Lower lobe of right lung (tissue), 2 donors: ENCODE measurements around the gene FSIP1. TPM values are rescaled to one million over a fixed set of nuclear protein-coding genes. Genes with fewer than 3 reads are reported as not detected.

Experiments
- ATAC-seq, 2 donors: fragments of 200-7000 bp; cut with Tn5 transposase; one replicate each; pipeline ENCODE4 v1.9.1; 2020 to 2022; ENCODE audit warnings: mild to moderate bottlenecking in 2 of 2, moderate library complexity in 2 of 2
- DNase-seq: peaks from one replicate; pipeline ENCODE4 v3.0.0-alpha.2; 2020
- H3K27ac ChIP-seq: fragments of 200-600 bp; one replicate; pipeline ENCODE4 v1.8.0; 2022
- H3K27me3 ChIP-seq: fragments of 200-600 bp; one replicate; pipeline ENCODE4 v1.8.0; 2022; ENCODE audit warnings: low read depth
- H3K36me3 ChIP-seq: fragments of 200-600 bp; one replicate; pipeline ENCODE4 v1.8.0; 2022; ENCODE audit warnings: mild to moderate bottlenecking
- H3K4me1 ChIP-seq: fragments of 200-600 bp; one replicate; pipeline ENCODE4 v1.8.0; 2022
- H3K4me3 ChIP-seq: fragments of 200-600 bp; one replicate; pipeline ENCODE4 v1.8.0; 2022; ENCODE audit warnings: mild to moderate bottlenecking
- H3K9me3 ChIP-seq: fragments of 200-600 bp; one replicate; pipeline ENCODE4 v1.8.0; 2022
- CTCF ChIP-seq: fragments of 200-600 bp; IDR thresholded peaks from one replicate; pipeline ENCODE4 v1.8.0; 2022; ENCODE audit warnings: antibody characterized with exemption, mild to moderate bottlenecking
- intact Hi-C: fragments of 100-400 bp; cut with DNase I; formaldehyde crosslinking; loops from one replicate; pipeline ENCODE4 v1.11.0; 2022
- total RNA-seq: library from RNA; stranded (reverse); fragmentation: NEBNext Ultra II Directional; extraction: Animal tissue kit (Norgen Biotek cat#: 25700); gene quantifications from one replicate; pipeline ENCODE4 v1.2.1, GENCODE V29; 2021
- donor health status: DM: no; HTN: yes; CAD: no; lungs with severe emphysema.

Gene FSIP1
- total RNA-seq, 1 donor from 2014 or later = 2.0 TPM

GRCh38 chr15:39638041-39638440 lies 144.6 kb downstream of the FSIP1 start:
- no peak for ATAC-seq
- no peaks in the 10 kb centered on the region for H3K27me3 ChIP-seq

DNA sequence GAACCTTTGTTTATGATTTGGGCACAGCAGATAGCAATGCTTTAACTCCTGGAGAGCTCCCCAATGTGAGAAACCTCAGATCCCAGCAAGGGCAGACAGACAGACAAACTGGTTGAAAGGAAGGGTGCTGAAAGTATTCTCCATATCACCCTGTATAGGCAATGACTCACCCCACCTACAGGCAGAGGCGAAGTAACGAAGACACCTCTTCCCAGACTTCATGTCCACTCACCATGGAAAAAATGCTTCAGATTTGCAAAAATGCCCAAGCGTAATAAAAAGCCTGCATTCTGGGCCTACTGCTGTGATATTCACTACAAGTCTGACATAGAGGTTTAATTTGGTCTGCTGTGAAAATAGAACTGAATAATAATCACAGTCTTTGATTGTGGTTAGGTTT lies 151.3 kb downstream of the FSIP1 start:
- no peak for DNase-seq
- Histone ChIP-seq H3K36me3 (no peaks in the 10 kb centered on the region), H3K9me3 (no peaks in the 10 kb centered on the region), H3K4me3 (no peak overlapping the region), H3K27me3 (no peaks in the 10 kb centered on the region), H3K27ac (no peak overlapping the region), H3K4me1 (peaks cover 28% of the 10 kb centered on the region)
- intact Hi-C loops = no loop called here
- no peak for ATAC-seq
- no peak for TF ChIP-seq CTCF

More at GRCh38 chr15:39638041-39638440, 144.6 kb downstream of the FSIP1 start:
- no peak for TF ChIP-seq CTCF
- Histone ChIP-seq H3K4me3 (no peak overlapping the region), H3K9me3 (no peaks in the 10 kb centered on the region), H3K36me3 (no peaks in the 10 kb centered on the region), H3K27ac (no peak overlapping the region), H3K4me1 (no peaks in the 10 kb centered on the region)
- no peak for DNase-seq
- intact Hi-C loops = no loop called here

- DNase-seq = no peak
- Histone ChIP-seq H3K27me3 (no peaks in the 10 kb centered on the region), H3K4me3 (no peak overlapping the region), H3K9me3 (no peaks in the 10 kb centered on the region), H3K36me3 (no peaks in the 10 kb centered on the region), H3K4me1 (peaks cover 40% of the 10 kb centered on the region), H3K27ac (peak overlapping the region; percentile 18)
- intact Hi-C loops = no loop called here
- TF ChIP-seq CTCF = no peak
- no peak for ATAC-seq
Measured at GRCh38 chr15:39629906-39630305, 152.7 kb downstream of the FSIP1 start.

GRCh38 chr15:39629371-39629770 lies 153.3 kb downstream of the FSIP1 start:
- ATAC-seq (peak in 1 of 2 donors; percentile 34), DNase-seq (no peak)
- no peaks in the 10 kb centered on the region for H3K9me3 ChIP-seq
- H3K36me3 ChIP-seq = no peaks in the 10 kb centered on the region
- peak overlapping the region; percentile 64 for H3K27ac ChIP-seq
- intact Hi-C loops = no loop called here
- H3K4me1 ChIP-seq = peaks cover 45% of the 10 kb centered on the region
- TF ChIP-seq CTCF = no peak
- H3K4me3 ChIP-seq = no peak overlapping the region
- H3K27me3 ChIP-seq = no peaks in the 10 kb centered on the region

GRCh38 chr15:39628546-39629257 lies 153.9 kb downstream of the FSIP1 start:
- DNase-seq = no peak
- Histone ChIP-seq H3K27me3 (no peaks in the 10 kb centered on the region), H3K4me1 (peaks cover 51% of the 10 kb centered on the region), H3K4me3 (no peak overlapping the region), H3K36me3 (no peaks in the 10 kb centered on the region), H3K9me3 (no peaks in the 10 kb centered on the region), H3K27ac (peak overlapping the region; percentile 64)
- TF ChIP-seq CTCF = no peak
- intact Hi-C loops = no loop called here
- no peak for ATAC-seq
